Parathyroid adenoma (tissue), 2 donors: ENCODE data around the gene SOX15.
A peak's percentile ranks its signal among the peaks of the same experiment; 100 is the strongest.
"Not testable (repeated sequence)": the region's sequence is repeated elsewhere in the genome, so short reads cannot be mapped to it uniquely, and the experiment has no call there.

Experiments used
- H2AFZ ChIP-seq: fragments of 300-600 bp; sonication (generic); one replicate; pipeline ENCODE4 v1.7.0; 2017; ENCODE audit warnings: antibody characterized with exemption, mild to moderate bottlenecking
- H3K27ac ChIP-seq: fragments of 300-600 bp; sonication (generic); one replicate; pipeline ENCODE4 v1.7.0; 2017
- H3K27me3 ChIP-seq: fragments of 300-600 bp; sonication (generic); one replicate; pipeline ENCODE4 v1.7.0; 2017; ENCODE audit warnings: low read length; ENCODE audit not compliant: control insufficient read depth, insufficient read depth
- H3K36me3 ChIP-seq: fragments of 300-600 bp; sonication (generic); one replicate; pipeline ENCODE4 v1.7.0; 2017; ENCODE audit warnings: low read length; ENCODE audit not compliant: control insufficient read depth, insufficient read depth
- H3K4me1 ChIP-seq: fragments of 300-600 bp; sonication (generic); one replicate; pipeline ENCODE4 v1.7.0; 2017; ENCODE audit warnings: control low read depth
- H3K4me2 ChIP-seq: fragments of 300-600 bp; sonication (generic); one replicate; pipeline ENCODE4 v1.7.0; 2017; ENCODE audit warnings: low read length
- H3K4me3 ChIP-seq: fragments of 300-600 bp; sonication (generic); one replicate; pipeline ENCODE4 v1.7.0; 2017; ENCODE audit warnings: low read depth, low read length
- H3K79me2 ChIP-seq: fragments of 300-600 bp; sonication (generic); one replicate; pipeline ENCODE4 v1.7.0; 2017; ENCODE audit warnings: control low read depth
- H3K9ac ChIP-seq: fragments of 300-600 bp; sonication (generic); one replicate; pipeline ENCODE4 v1.7.0; 2017; ENCODE audit warnings: mild to moderate bottlenecking
- H3K9me3 ChIP-seq: fragments of 300-600 bp; sonication (generic); one replicate; pipeline ENCODE4 v1.7.0; 2017; ENCODE audit warnings: low read length; ENCODE audit not compliant: control insufficient read depth
- TF ChIP-seq, protein P1 (sequence below): fragments of 300-600 bp; sonication (generic); IDR thresholded peaks from one replicate; pipeline ENCODE4 v1.7.0; 2017; ENCODE audit warnings: antibody characterized with exemption, mild to moderate bottlenecking
- donor health status: primary hyperparathyroidism.

The SOX15 gene

DNA sequence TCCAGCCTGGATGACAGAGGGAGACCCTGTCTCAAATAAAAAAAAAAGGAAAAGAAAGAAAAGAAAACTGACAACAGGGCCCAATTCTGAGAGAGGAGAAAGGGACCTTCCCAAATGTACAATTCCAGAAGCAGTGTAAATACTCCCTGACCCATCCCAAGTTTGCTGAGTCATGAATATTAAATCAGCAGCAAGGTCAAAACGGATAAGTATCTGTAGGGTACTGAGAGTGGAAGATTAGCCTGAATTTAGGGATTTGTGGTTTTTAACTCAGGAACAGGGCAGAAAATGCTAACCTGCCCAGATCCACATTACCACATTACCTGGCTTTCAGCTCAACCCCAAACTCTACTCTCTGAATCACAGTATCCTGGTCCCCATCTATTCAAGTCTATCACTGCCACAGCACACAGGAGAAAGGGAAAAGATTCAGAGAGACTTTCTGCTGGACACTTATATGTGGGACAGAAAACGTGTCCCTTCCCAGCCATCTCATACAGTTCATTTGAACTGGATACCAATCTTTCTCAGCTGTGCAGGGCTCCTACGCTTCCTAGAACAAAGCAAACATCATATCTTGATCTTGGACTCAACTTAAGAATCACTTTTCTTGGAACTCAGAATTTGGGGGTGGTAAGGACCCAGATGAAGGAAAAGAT lies 21.9 kb upstream of the SOX15 start:
- no peak overlapping the region for H3K27ac ChIP-seq
- H3K9me3 ChIP-seq, result no peaks in the 10 kb centered on the region
- H3K79me2 ChIP-seq, result peaks cover 50% of the 10 kb centered on the region
- H3K9ac ChIP-seq, result no peak overlapping the region
- H3K36me3 ChIP-seq, result no peaks in the 10 kb centered on the region
- TF ChIP-seq, protein P1, sequence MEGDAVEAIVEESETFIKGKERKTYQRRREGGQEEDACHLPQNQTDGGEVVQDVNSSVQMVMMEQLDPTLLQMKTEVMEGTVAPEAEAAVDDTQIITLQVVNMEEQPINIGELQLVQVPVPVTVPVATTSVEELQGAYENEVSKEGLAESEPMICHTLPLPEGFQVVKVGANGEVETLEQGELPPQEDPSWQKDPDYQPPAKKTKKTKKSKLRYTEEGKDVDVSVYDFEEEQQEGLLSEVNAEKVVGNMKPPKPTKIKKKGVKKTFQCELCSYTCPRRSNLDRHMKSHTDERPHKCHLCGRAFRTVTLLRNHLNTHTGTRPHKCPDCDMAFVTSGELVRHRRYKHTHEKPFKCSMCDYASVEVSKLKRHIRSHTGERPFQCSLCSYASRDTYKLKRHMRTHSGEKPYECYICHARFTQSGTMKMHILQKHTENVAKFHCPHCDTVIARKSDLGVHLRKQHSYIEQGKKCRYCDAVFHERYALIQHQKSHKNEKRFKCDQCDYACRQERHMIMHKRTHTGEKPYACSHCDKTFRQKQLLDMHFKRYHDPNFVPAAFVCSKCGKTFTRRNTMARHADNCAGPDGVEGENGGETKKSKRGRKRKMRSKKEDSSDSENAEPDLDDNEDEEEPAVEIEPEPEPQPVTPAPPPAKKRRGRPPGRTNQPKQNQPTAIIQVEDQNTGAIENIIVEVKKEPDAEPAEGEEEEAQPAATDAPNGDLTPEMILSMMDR, result no peak
- peak overlapping the region; percentile 45 for H3K4me3 ChIP-seq
- H3K4me1 ChIP-seq, result peaks cover 8% of the 10 kb centered on the region
- no peaks in the 10 kb centered on the region for H3K27me3 ChIP-seq
- H2AFZ ChIP-seq, result no peak overlapping the region
- H3K4me2 ChIP-seq, result peak overlapping the region; percentile 52

DNA sequence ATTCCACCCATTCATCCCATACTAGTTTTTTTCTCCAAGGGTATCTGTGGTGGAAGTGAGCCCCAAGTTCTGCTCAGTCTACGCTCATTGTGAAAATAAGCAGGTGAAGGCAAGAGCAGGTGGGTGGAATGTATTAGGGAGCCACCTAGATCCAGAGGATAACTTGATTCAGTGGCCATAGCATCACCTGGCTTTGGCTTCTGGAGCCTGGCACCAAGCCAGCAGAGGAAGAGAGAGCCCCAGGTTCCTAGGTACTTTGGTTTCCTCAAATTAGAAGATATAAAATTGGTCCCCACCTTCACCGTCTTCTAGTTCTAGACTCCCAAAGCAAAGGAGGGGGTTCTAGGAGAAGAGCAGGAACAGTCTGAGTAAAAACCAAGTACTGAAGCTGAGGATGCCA lies 20.7 kb upstream of the SOX15 start:
- H3K4me3 ChIP-seq, result no peak overlapping the region
- TF ChIP-seq, protein P1, result no peak
- H3K27ac ChIP-seq, result no peak overlapping the region
- H3K79me2 ChIP-seq, result peaks cover 52% of the 10 kb centered on the region
- no peak overlapping the region for H3K4me2 ChIP-seq
- H3K9ac ChIP-seq, result no peak overlapping the region
- no peak overlapping the region for H2AFZ ChIP-seq
- no peaks in the 10 kb centered on the region for H3K9me3 ChIP-seq
- no peaks in the 10 kb centered on the region for H3K36me3 ChIP-seq
- no peaks in the 10 kb centered on the region for H3K27me3 ChIP-seq
- H3K4me1 ChIP-seq, result peaks cover 8% of the 10 kb centered on the region

DNA sequence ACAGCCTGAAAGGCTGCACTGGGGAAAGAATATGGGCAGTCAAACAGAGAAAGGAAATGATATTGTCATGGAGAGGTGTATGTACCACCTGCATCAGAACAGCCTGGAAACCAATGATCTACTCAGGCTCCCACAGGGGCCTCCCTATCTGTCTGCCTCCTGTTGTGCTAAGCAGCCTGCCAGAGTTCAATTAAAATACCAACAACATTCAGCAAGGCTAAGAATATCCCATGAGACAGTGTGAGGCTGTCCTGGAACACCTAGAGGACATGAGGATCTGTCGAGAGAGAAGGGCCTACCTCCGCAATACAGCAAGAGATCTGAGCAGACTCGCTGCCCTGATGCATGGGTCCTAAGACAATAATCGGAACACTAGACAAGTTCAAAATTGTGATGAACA lies 16.4 kb upstream of the SOX15 start:
- no peaks in the 10 kb centered on the region for H3K9me3 ChIP-seq
- no peaks in the 10 kb centered on the region for H3K36me3 ChIP-seq
- no peak overlapping the region for H3K27ac ChIP-seq
- H2AFZ ChIP-seq, result no peak overlapping the region
- H3K4me2 ChIP-seq, result no peak overlapping the region
- H3K4me1 ChIP-seq, result no peaks in the 10 kb centered on the region
- TF ChIP-seq, protein P1, result no peak
- H3K4me3 ChIP-seq, result no peak overlapping the region
- peaks cover 30% of the 10 kb centered on the region for H3K79me2 ChIP-seq
- no peak overlapping the region for H3K9ac ChIP-seq
- H3K27me3 ChIP-seq, result no peaks in the 10 kb centered on the region

DNA sequence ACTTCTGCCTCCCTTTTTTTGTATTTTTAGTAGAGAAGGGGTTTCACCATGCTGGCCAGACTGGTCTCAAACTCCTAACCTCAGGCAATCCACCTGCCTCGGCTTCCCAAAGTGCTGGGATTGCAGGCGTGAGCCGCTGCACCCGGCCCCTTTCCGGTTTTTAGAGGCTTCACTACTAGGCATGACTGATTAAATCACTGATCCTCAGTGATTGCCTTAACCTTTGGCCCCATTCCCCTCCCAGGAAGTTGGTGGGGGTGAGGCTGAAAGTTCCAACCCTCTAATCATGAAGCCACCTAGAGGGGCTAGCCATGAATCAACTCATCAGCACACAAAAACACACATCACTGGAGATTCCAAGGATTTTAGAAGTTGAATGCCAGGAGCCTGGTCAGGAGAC lies 7.7 kb upstream of the SOX15 start:
- not testable (repeated sequence) for H3K4me2 ChIP-seq, H3K27ac ChIP-seq, H3K4me3 ChIP-seq, H3K36me3 ChIP-seq, H3K79me2 ChIP-seq, H2AFZ ChIP-seq, H3K4me1 ChIP-seq, H3K9me3 ChIP-seq, H3K27me3 ChIP-seq, H3K9ac ChIP-seq

DNA sequence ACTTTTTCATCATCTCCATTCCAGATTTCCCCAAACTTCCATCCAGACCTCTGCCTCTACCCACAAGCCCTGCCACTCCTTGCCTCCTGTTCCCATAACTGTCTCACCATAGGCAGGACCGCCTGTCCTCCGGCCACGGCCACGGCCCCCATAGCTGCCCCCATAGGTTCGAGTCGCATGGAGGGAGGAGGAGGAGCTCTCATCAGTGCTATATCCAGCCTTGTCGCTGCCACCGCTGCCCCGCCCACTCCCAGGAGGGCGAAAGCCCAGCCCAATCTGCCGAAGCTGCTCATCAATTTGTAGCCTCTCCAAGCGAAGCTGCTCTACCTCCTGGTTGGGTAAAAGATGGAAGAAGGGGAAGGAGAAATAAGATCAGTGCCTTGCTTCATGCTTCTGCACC lies 3.4 kb upstream of the SOX15 start:
- Histone ChIP-seq H3K27ac (no peak overlapping the region), H3K9me3 (no peaks in the 10 kb centered on the region)

More for the DNA sequence above, 3.4 kb upstream of the SOX15 start:
- Histone ChIP-seq H3K4me3 (no peak overlapping the region), H3K79me2 (no peaks in the 10 kb centered on the region), H3K4me1 (peaks cover 4% of the 10 kb centered on the region), H3K36me3 (no peaks in the 10 kb centered on the region), H3K9ac (no peak overlapping the region), H3K4me2 (no peak overlapping the region), H3K27me3 (no peaks in the 10 kb centered on the region), H2AFZ (no peak overlapping the region)
- TF ChIP-seq, protein P1, result no peak
